22Rv1 (cell line): ENCODE data around the gene SDR42E2.

Source experiments
- ZFX ChIP-seq: fragments of 450-650 bp; IDR thresholded peaks from 2 replicates; pipeline ENCODE4 v1.6.1; 2017; ENCODE audit warnings: antibody characterized with exemption, borderline replicate concordance
- TF ChIP-seq, protein P1 (sequence below): fragments of 450-650 bp; IDR thresholded peaks from 2 replicates; pipeline ENCODE4 v1.5.1; 2017; ENCODE audit warnings: mild to moderate bottlenecking

DNA sequence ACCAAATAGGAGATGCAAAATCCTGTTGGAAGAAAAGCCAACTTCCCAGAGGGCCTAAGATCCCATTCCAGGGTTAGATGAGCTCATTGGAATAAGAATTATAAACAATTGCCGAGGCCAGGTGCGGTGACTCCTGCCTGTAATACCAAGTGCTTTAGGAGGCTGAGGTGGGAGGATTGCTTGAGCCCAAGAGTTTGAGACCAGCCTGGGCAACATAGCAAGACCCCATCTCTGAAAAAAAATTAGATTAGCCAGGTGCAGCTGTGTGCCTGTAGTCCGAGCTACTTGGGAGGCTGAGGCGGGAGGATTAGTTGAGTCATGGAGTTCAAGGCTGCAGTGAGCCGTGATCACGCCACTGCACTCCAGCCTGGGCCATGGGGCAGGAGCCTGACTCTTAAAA lies 17.8 kb upstream of the SDR42E2 start:
- TF ChIP-seq, protein P1, sequence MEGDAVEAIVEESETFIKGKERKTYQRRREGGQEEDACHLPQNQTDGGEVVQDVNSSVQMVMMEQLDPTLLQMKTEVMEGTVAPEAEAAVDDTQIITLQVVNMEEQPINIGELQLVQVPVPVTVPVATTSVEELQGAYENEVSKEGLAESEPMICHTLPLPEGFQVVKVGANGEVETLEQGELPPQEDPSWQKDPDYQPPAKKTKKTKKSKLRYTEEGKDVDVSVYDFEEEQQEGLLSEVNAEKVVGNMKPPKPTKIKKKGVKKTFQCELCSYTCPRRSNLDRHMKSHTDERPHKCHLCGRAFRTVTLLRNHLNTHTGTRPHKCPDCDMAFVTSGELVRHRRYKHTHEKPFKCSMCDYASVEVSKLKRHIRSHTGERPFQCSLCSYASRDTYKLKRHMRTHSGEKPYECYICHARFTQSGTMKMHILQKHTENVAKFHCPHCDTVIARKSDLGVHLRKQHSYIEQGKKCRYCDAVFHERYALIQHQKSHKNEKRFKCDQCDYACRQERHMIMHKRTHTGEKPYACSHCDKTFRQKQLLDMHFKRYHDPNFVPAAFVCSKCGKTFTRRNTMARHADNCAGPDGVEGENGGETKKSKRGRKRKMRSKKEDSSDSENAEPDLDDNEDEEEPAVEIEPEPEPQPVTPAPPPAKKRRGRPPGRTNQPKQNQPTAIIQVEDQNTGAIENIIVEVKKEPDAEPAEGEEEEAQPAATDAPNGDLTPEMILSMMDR: no peak
- no peak for TF ChIP-seq ZFX
